Mucosa of gallbladder (tissue), 1 donor: ENCODE data around the gene KCNH1. TPM values are rescaled to one million over a fixed set of nuclear protein-coding genes. Genes with fewer than 3 reads are reported as not detected.

ENCODE experiments used
- DNase-seq: peaks from one replicate; pipeline ENCODE4 v3.0.0-alpha.2; 2020; ENCODE audit warnings: low spot score
- total RNA-seq: library from RNA; stranded (reverse); gene quantifications from one replicate; pipeline ENCODE4 v1.2.1, GENCODE V29; 2021
- donor health status: DM: no; HTN: no; CAD: no.

Gene KCNH1
- total RNA-seq, 1 donor from 2014 or later: 1.4 TPM

GRCh38 chr1:210882414-210883221 is 251.3 kb downstream of the KCNH1 start:
- no peak for DNase-seq

GRCh38 chr1:210878564-210878963 is 255.4 kb downstream of the KCNH1 start:
- DNase-seq: no peak

- DNase-seq: no peak
These were observed 257.7 kb downstream of the KCNH1 start for GRCh38 chr1:210876275-210876674.

GRCh38 chr1:210866532-210866931 is 267.4 kb downstream of the KCNH1 start:
- no peak for DNase-seq

- DNase-seq: no peak
These were observed 276.2 kb downstream of the KCNH1 start for GRCh38 chr1:210857705-210858104.

- no peak for DNase-seq
These were observed 276.7 kb downstream of the KCNH1 start for GRCh38 chr1:210857146-210857663.

GRCh38 chr1:210855440-210855839 is 278.5 kb downstream of the KCNH1 start:
- no peak for DNase-seq

- DNase-seq: no peak
These were observed 280.7 kb downstream of the KCNH1 start for GRCh38 chr1:210853276-210853675.

GRCh38 chr1:210850556-210850955 is 283.4 kb downstream of the KCNH1 start:
- no peak for DNase-seq

- DNase-seq: no peak
These were observed 285.5 kb downstream of the KCNH1 start for GRCh38 chr1:210848474-210848873.

GRCh38 chr1:210841926-210842625 is 291.9 kb downstream of the KCNH1 start:
- DNase-seq: no peak

GRCh38 chr1:210830034-210831028 is 303.6 kb downstream of the KCNH1 start:
- no peak for DNase-seq

- DNase-seq: no peak
These were observed 304.9 kb downstream of the KCNH1 start for GRCh38 chr1:210828996-210829596.

- DNase-seq: no peak
These were observed 306.5 kb downstream of the KCNH1 start for GRCh38 chr1:210827481-210827880.

- no peak for DNase-seq
These were observed 307.3 kb downstream of the KCNH1 start for GRCh38 chr1:210826686-210827085.

GRCh38 chr1:210822932-210823331 is 311.0 kb downstream of the KCNH1 start:
- no peak for DNase-seq

- no peak for DNase-seq
These were observed 311.7 kb downstream of the KCNH1 start for GRCh38 chr1:210822241-210822640.

GRCh38 chr1:210821615-210822014 is 312.3 kb downstream of the KCNH1 start:
- DNase-seq: no peak

GRCh38 chr1:210819266-210819665 is 314.7 kb downstream of the KCNH1 start:
- DNase-seq: no peak

- DNase-seq: no peak
These were observed 316.3 kb downstream of the KCNH1 start for GRCh38 chr1:210817385-210818275.
